H7 (cell line): ENCODE results near the gene CCDC32. TPM values are rescaled to one million over a fixed set of nuclear protein-coding genes. Genes with fewer than 3 reads are reported as not detected.
A peak's percentile ranks its signal among the peaks of the same experiment; 100 is the strongest.
"Not testable (repeated sequence)": the region's sequence is repeated elsewhere in the genome, so short reads cannot be mapped to it uniquely, and the experiment has no call there.

Source experiments
- DNase-seq: peaks from one replicate; pipeline ENCODE4 v3.0.0; 2012
- H3K27me3 ChIP-seq: 2 replicates; pipeline ENCODE4 v1.6.0; 2011; ENCODE audit warnings: mild to moderate bottlenecking, low read length; ENCODE audit not compliant: control insufficient read depth, insufficient read depth
- H3K36me3 ChIP-seq: replicated peaks from 2 replicates; pipeline ENCODE4 v1.5.1; 2011; ENCODE audit warnings: low read length; ENCODE audit not compliant: control insufficient read depth, insufficient read depth
- H3K4me3 ChIP-seq: 2 replicates; pipeline ENCODE4 v1.5.1; 2011; ENCODE audit warnings: low read depth, mild to moderate bottlenecking, control low read depth, low read length, moderate library complexity; ENCODE audit not compliant: insufficient read depth
- total RNA-seq: library from RNA; depleted of rRNA; stranded (reverse); fragments of >200 nt; shearing (Covaris generic); gene quantifications from 2 replicates; pipeline ENCODE4 v1.2.3, GENCODE V29; 2014

The CCDC32 gene
- total RNA-seq, 1 experiment from 2014 or later, result 17.2 TPM

GRCh38 chr15:40584191-40584590, 19.3 kb upstream of the CCDC32 start:
- DNase-seq, result no peak
- Histone ChIP-seq H3K4me3 (no peak overlapping the region), H3K27me3 (no peaks in the 10 kb centered on the region; the same call in 1 of the 2 replicates), H3K36me3 (no peaks in the 10 kb centered on the region)

- H3K4me3 ChIP-seq, result no peak overlapping the region
- no peaks in the 10 kb centered on the region for H3K27me3 ChIP-seq
- no peaks in the 10 kb centered on the region for H3K36me3 ChIP-seq
- DNase-seq, result peak; percentile 58
These were observed 17.9 kb upstream of the CCDC32 start for GRCh38 chr15:40582726-40583246.

- H3K4me3 ChIP-seq, DNase-seq, H3K36me3 ChIP-seq, H3K27me3 ChIP-seq: not testable (repeated sequence)
These were observed 17.0 kb upstream of the CCDC32 start for GRCh38 chr15:40581796-40582195.

- no peak for DNase-seq
- H3K4me3 ChIP-seq, result no peak overlapping the region
- H3K27me3 ChIP-seq, result no peaks in the 10 kb centered on the region
- peaks cover 2% of the 10 kb centered on the region for H3K36me3 ChIP-seq
These were observed 14.1 kb upstream of the CCDC32 start for GRCh38 chr15:40578892-40579291.

GRCh38 chr15:40576914-40577313, 12.1 kb upstream of the CCDC32 start:
- H3K36me3 ChIP-seq, result peaks cover 10% of the 10 kb centered on the region
- not testable (repeated sequence) for H3K27me3 ChIP-seq, DNase-seq, H3K4me3 ChIP-seq

- Histone ChIP-seq H3K36me3 (peaks cover 10% of the 10 kb centered on the region), H3K27me3 (no peaks in the 10 kb centered on the region), H3K4me3 (no peak overlapping the region)
- DNase-seq, result no peak
These were observed 10.3 kb upstream of the CCDC32 start for GRCh38 chr15:40575113-40575512.

GRCh38 chr15:40569129-40569953, 4.5 kb upstream of the CCDC32 start, which contains the start of gene RPUSD2:
RPUSD2 (plus strand) TSS chr15:40569299; CDS start chr15:40569338, 39 bp downstream.
- Histone ChIP-seq H3K36me3 (peaks cover 10% of the 10 kb centered on the region), H3K4me3 (peak within 1 kb of the TSS; percentile 89)
- peak; percentile 95 for DNase-seq

GRCh38 chr15:40567111-40567510, 2.3 kb upstream of the CCDC32 start:
- no peak overlapping the region for H3K4me3 ChIP-seq
- no peaks in the 10 kb centered on the region for H3K27me3 ChIP-seq
- H3K36me3 ChIP-seq, result no peaks in the 10 kb centered on the region; the same call in 1 of the 2 replicates
- DNase-seq, result peak; percentile 45

More at GRCh38 chr15:40569129-40569953, 4.5 kb upstream of the CCDC32 start, which contains the start of gene RPUSD2:
- H3K27me3 ChIP-seq, result no peaks in the 10 kb centered on the region

- DNase-seq, result no peak
- no peaks in the 10 kb centered on the region; the same call in 1 of the 2 replicates for H3K36me3 ChIP-seq
- H3K27me3 ChIP-seq, result no peaks in the 10 kb centered on the region
- H3K4me3 ChIP-seq, result peak overlapping the region; percentile 13; the same call in 1 of the 2 replicates
These were observed 744 bp upstream of the CCDC32 start for GRCh38 chr15:40565333-40566238.

GRCh38 chr15:40563426-40563825, 1.4 kb downstream of the CCDC32 start:
- Histone ChIP-seq H3K27me3 (no peaks in the 10 kb centered on the region), H3K36me3 (no peaks in the 10 kb centered on the region; the same call in 1 of the 2 replicates), H3K4me3 (no peak overlapping the region)
- DNase-seq, result no peak

GRCh38 chr15:40562691-40563090, 2.2 kb downstream of the CCDC32 start:
- Histone ChIP-seq H3K27me3 (no peaks in the 10 kb centered on the region), H3K36me3 (no peaks in the 10 kb centered on the region; the same call in 1 of the 2 replicates), H3K4me3 (no peak overlapping the region)
- DNase-seq, result no peak

GRCh38 chr15:40558952-40559742, 5.7 kb downstream of the CCDC32 start:
- DNase-seq, result no peak
- Histone ChIP-seq H3K4me3 (no peak overlapping the region), H3K27me3 (no peaks in the 10 kb centered on the region), H3K36me3 (peaks cover 2% of the 10 kb centered on the region; the same call in 1 of the 2 replicates)

- Histone ChIP-seq H3K4me3 (no peak overlapping the region), H3K36me3 (peaks cover 2% of the 10 kb centered on the region; the same call in 1 of the 2 replicates), H3K27me3 (no peaks in the 10 kb centered on the region)
- DNase-seq, result no peak
These were observed 9.0 kb downstream of the CCDC32 start for GRCh38 chr15:40555876-40556275.

- Histone ChIP-seq H3K27me3 (no peaks in the 10 kb centered on the region), H3K4me3 (no peak overlapping the region), H3K36me3 (peaks cover 2% of the 10 kb centered on the region; the same call in 1 of the 2 replicates)
- DNase-seq, result peak; percentile 74
These were observed 10.7 kb downstream of the CCDC32 start for GRCh38 chr15:40554161-40554525.
